Muscle of leg (tissue), 11 donors: ENCODE data around the gene SLIT3. TPM values are rescaled to one million over a fixed set of nuclear protein-coding genes. Genes with fewer than 3 reads are reported as not detected.

Experiments
- DNase-seq: peaks from one replicate; pipeline ENCODE4 v3.0.0; 2013
- H3K27ac ChIP-seq: one replicate; pipeline ENCODE4 v1.5.1; 2013; ENCODE audit warnings: mild to moderate bottlenecking, low read length, control low read depth
- H3K27me3 ChIP-seq: one replicate; pipeline ENCODE4 v1.6.1; 2013; ENCODE audit warnings: low read length; ENCODE audit not compliant: control insufficient read depth, insufficient read depth
- H3K36me3 ChIP-seq: one replicate; pipeline ENCODE4 v1.6.1; 2013; ENCODE audit warnings: low read length; ENCODE audit not compliant: control insufficient read depth, insufficient read depth
- H3K4me1 ChIP-seq: one replicate; pipeline ENCODE4 v1.6.1; 2013; ENCODE audit warnings: low read length; ENCODE audit not compliant: control insufficient read depth, insufficient read depth
- H3K4me3 ChIP-seq: one replicate; pipeline ENCODE4 v1.5.1; 2013; ENCODE audit warnings: low read length, control low read depth
- H3K9me3 ChIP-seq: replicated peaks from 2 replicates; pipeline ENCODE4 v1.6.1; 2013; ENCODE audit warnings: low read depth, low read length; ENCODE audit not compliant: control insufficient read depth
- WGBS: methylation state at CpG from one replicate; pipeline ENCODE4 v1.1.5; 2013; ENCODE audit warnings: missing lambda C conversion rate; ENCODE audit not compliant: insufficient coverage; 5-methylcytosine and 5-hydroxymethylcytosine counted together
- polyA plus RNA-seq, 8 donors: library from polyadenylated mRNA; unstranded; fragments of 120-200 nt; gene quantifications; one replicate each; pipeline versions ENCODE4 v1.2.1 to v1.2.3, GENCODE V29; 2013; ENCODE audit warnings: inconsistent platforms in 1 of 8, low replicate concordance in 1 of 8; ENCODE audit not compliant: insufficient read length in 8 of 8, insufficient read depth in 1 of 8
- total RNA-seq: library from RNA; stranded (reverse); fragments of 120-200 nt; gene quantifications from one replicate; pipeline ENCODE4 v1.2.4, GENCODE V29; 2013

SLIT3 gene
- total and polyA plus RNA-seq, 9 donors: 5.2 to 36.4 (median 12.2) TPM

- WGBS: 48% methylated on average over 2 of the region's 6 CpGs
- Histone ChIP-seq H3K4me3 (no peak overlapping the region), H3K27me3 (no peaks in the 10 kb centered on the region), H3K36me3 (no peaks in the 10 kb centered on the region), H3K4me1 (no peaks in the 10 kb centered on the region), H3K9me3 (no peaks in the 10 kb centered on the region), H3K27ac (no peak overlapping the region)
- no peak for DNase-seq
Measured at GRCh38 chr5:169080448-169080911, 220.5 kb downstream of the SLIT3 start.

GRCh38 chr5:169079697-169080096, 221.2 kb downstream of the SLIT3 start:
- H3K36me3 ChIP-seq: no peaks in the 10 kb centered on the region
- no peak overlapping the region for H3K27ac ChIP-seq
- no peaks in the 10 kb centered on the region for H3K4me1 ChIP-seq
- H3K9me3 ChIP-seq: no peaks in the 10 kb centered on the region
- no peaks in the 10 kb centered on the region for H3K27me3 ChIP-seq
- WGBS: 57% methylated on average over 2 of the region's 2 CpGs
- no peak overlapping the region for H3K4me3 ChIP-seq
- DNase-seq: no peak

- Histone ChIP-seq H3K27ac (no peak overlapping the region), H3K4me3 (no peak overlapping the region), H3K9me3 (no peaks in the 10 kb centered on the region), H3K27me3 (no peaks in the 10 kb centered on the region), H3K36me3 (no peaks in the 10 kb centered on the region), H3K4me1 (no peaks in the 10 kb centered on the region)
- no CpG with 5 or more reads among the region's 3 CpGs for WGBS
- DNase-seq: no peak
Measured at GRCh38 chr5:169074839-169075238, 226.1 kb downstream of the SLIT3 start.

- no peak overlapping the region for H3K27ac ChIP-seq
- DNase-seq: no peak
- H3K36me3 ChIP-seq: no peaks in the 10 kb centered on the region
- no peaks in the 10 kb centered on the region for H3K4me1 ChIP-seq
- no peak overlapping the region for H3K4me3 ChIP-seq
- H3K9me3 ChIP-seq: no peaks in the 10 kb centered on the region
- no peaks in the 10 kb centered on the region for H3K27me3 ChIP-seq
Measured at GRCh38 chr5:169072233-169072632, 228.7 kb downstream of the SLIT3 start.

GRCh38 chr5:169070413-169070812, 230.5 kb downstream of the SLIT3 start:
- Histone ChIP-seq H3K9me3 (no peaks in the 10 kb centered on the region), H3K36me3 (no peaks in the 10 kb centered on the region), H3K4me1 (peaks cover 1% of the 10 kb centered on the region), H3K27me3 (no peaks in the 10 kb centered on the region), H3K27ac (no peak overlapping the region), H3K4me3 (no peak overlapping the region)
- no peak for DNase-seq
- 45% methylated on average over 3 of the region's 4 CpGs for WGBS

GRCh38 chr5:169067751-169068173, 233.2 kb downstream of the SLIT3 start:
- WGBS: no CpG with 5 or more reads among the region's 2 CpGs
- H3K4me3 ChIP-seq: no peak overlapping the region
- H3K27me3 ChIP-seq: peaks cover 4% of the 10 kb centered on the region
- DNase-seq: no peak
- H3K9me3 ChIP-seq: no peaks in the 10 kb centered on the region
- no peak overlapping the region for H3K27ac ChIP-seq
- peaks cover 18% of the 10 kb centered on the region for H3K4me1 ChIP-seq
- no peaks in the 10 kb centered on the region for H3K36me3 ChIP-seq

GRCh38 chr5:169065400-169065799, 235.5 kb downstream of the SLIT3 start:
- Histone ChIP-seq H3K27ac (no peak overlapping the region), H3K4me1 (peaks cover 19% of the 10 kb centered on the region), H3K4me3 (no peak overlapping the region), H3K9me3 (no peaks in the 10 kb centered on the region), H3K27me3 (peaks cover 4% of the 10 kb centered on the region), H3K36me3 (no peaks in the 10 kb centered on the region)
- WGBS: no CpG with 5 or more reads among the region's 5 CpGs
- peak; percentile 8 for DNase-seq

- Histone ChIP-seq H3K36me3 (no peaks in the 10 kb centered on the region), H3K27ac (no peak overlapping the region), H3K4me3 (no peak overlapping the region), H3K4me1 (peaks cover 19% of the 10 kb centered on the region), H3K27me3 (peaks cover 4% of the 10 kb centered on the region), H3K9me3 (no peaks in the 10 kb centered on the region)
- 33% methylated on average over 1 of the region's 3 CpGs for WGBS
- peak; percentile 49 for DNase-seq
Measured at GRCh38 chr5:169064093-169064492, 236.8 kb downstream of the SLIT3 start.

GRCh38 chr5:169063316-169063953, 237.5 kb downstream of the SLIT3 start:
- Histone ChIP-seq H3K27ac (no peak overlapping the region), H3K4me3 (no peak overlapping the region), H3K9me3 (no peaks in the 10 kb centered on the region), H3K4me1 (peaks cover 19% of the 10 kb centered on the region), H3K27me3 (peaks cover 4% of the 10 kb centered on the region), H3K36me3 (no peaks in the 10 kb centered on the region)
- WGBS: 45% methylated on average over 2 of the region's 12 CpGs
- DNase-seq: no peak

- Histone ChIP-seq H3K9me3 (no peaks in the 10 kb centered on the region), H3K27ac (no peak overlapping the region)
- 25% methylated on average over 1 of the region's 2 CpGs for WGBS
Measured at GRCh38 chr5:169062690-169063089, 238.2 kb downstream of the SLIT3 start.

GRCh38 chr5:169054506-169054905, 246.4 kb downstream of the SLIT3 start:
- no peaks in the 10 kb centered on the region for H3K27me3 ChIP-seq
- DNase-seq: no peak
- no peaks in the 10 kb centered on the region for H3K9me3 ChIP-seq
- 92% methylated on average over 8 of the region's 8 CpGs for WGBS
- no peak overlapping the region for H3K27ac ChIP-seq
- H3K4me3 ChIP-seq: no peak overlapping the region
- no peaks in the 10 kb centered on the region for H3K4me1 ChIP-seq
- H3K36me3 ChIP-seq: no peaks in the 10 kb centered on the region

More at GRCh38 chr5:169062690-169063089, 238.2 kb downstream of the SLIT3 start:
- Histone ChIP-seq H3K4me3 (no peak overlapping the region), H3K27me3 (peaks cover 4% of the 10 kb centered on the region), H3K36me3 (no peaks in the 10 kb centered on the region), H3K4me1 (peaks cover 19% of the 10 kb centered on the region)
- DNase-seq: no peak
